NCI-H2227 (cell line): ENCODE results near the gene COG2.
"Not testable (repeated sequence)": the region's sequence is repeated elsewhere in the genome, so short reads cannot be mapped to it uniquely, and the experiment has no call there.

Source experiments
- DNase-seq: peaks from one replicate; lab custom pipeline; 2025; ENCODE audit not compliant: unreplicated experiment; lab: John Stamatoyannopoulos, UW

The COG2 gene

GRCh38 chr1:230642263-230642959, at the start of gene COG2:
Gene COG2, plus strand, starts transcription at chr1:230642481. Its CDS starts 126 bp downstream, at chr1:230642607.
- peak; percentile 97 for DNase-seq

GRCh38 chr1:230592848-230593414, 49.4 kb upstream of the COG2 start:
- no peak for DNase-seq

GRCh38 chr1:230594214-230594773, 48.0 kb upstream of the COG2 start:
- no peak for DNase-seq

- no peak for DNase-seq
Measured at GRCh38 chr1:230595181-230595580, 47.1 kb upstream of the COG2 start.

- DNase-seq, result no peak
Measured at GRCh38 chr1:230596306-230596705, 46.0 kb upstream of the COG2 start.

- DNase-seq, result no peak
Measured at GRCh38 chr1:230598745-230599144, 43.5 kb upstream of the COG2 start.

GRCh38 chr1:230599926-230600656, 42.2 kb upstream of the COG2 start:
- DNase-seq, result no peak

GRCh38 chr1:230600657-230601400, 41.5 kb upstream of the COG2 start:
- DNase-seq, result not testable (repeated sequence)

GRCh38 chr1:230609208-230609607, 33.1 kb upstream of the COG2 start:
- DNase-seq, result no peak

GRCh38 chr1:230610589-230610988, 31.7 kb upstream of the COG2 start:
- no peak for DNase-seq

GRCh38 chr1:230611128-230611877, 31.0 kb upstream of the COG2 start:
- DNase-seq, result peak; percentile 85

- DNase-seq, result peak; percentile 85
Measured at GRCh38 chr1:230611878-230612235, 30.4 kb upstream of the COG2 start.

GRCh38 chr1:230612651-230613050, 29.6 kb upstream of the COG2 start:
- DNase-seq, result no peak

- DNase-seq, result no peak
Measured at GRCh38 chr1:230614121-230614520, 28.2 kb upstream of the COG2 start.

GRCh38 chr1:230618537-230618936, 23.7 kb upstream of the COG2 start:
- no peak for DNase-seq

- DNase-seq, result no peak
Measured at GRCh38 chr1:230620649-230621323, 21.5 kb upstream of the COG2 start.

GRCh38 chr1:230621324-230622030, 20.8 kb upstream of the COG2 start:
- DNase-seq, result no peak

GRCh38 chr1:230622151-230622550, 20.1 kb upstream of the COG2 start:
- DNase-seq, result no peak

- no peak for DNase-seq
Measured at GRCh38 chr1:230624097-230624713, 18.1 kb upstream of the COG2 start.
